Vagina (tissue), 2 donors: ENCODE results near the gene RAI2.

ENCODE experiments used
- POLR2A ChIP-seq, 2 donors: fragments of 450-650 bp; IDR thresholded peaks; one replicate each; pipeline ENCODE4 v1.6.1; 2017; ENCODE audit warnings: antibody characterized with exemption in 2 of 2, mild to moderate bottlenecking in 2 of 2, moderate library complexity in 2 of 2
- TF ChIP-seq, protein P1 (sequence below), 3 experiments: fragments of 450-650 bp in 2 of 3; fragments of 200-600 bp in 1 of 3; sonication (generic) in 1 of 3; IDR thresholded peaks; one replicate each; pipeline ENCODE4 v1.5.1; 2017 to 2019; ENCODE audit warnings: antibody characterized with exemption in 3 of 3, mild to moderate bottlenecking in 2 of 3, moderate library complexity in 2 of 3

DNA sequence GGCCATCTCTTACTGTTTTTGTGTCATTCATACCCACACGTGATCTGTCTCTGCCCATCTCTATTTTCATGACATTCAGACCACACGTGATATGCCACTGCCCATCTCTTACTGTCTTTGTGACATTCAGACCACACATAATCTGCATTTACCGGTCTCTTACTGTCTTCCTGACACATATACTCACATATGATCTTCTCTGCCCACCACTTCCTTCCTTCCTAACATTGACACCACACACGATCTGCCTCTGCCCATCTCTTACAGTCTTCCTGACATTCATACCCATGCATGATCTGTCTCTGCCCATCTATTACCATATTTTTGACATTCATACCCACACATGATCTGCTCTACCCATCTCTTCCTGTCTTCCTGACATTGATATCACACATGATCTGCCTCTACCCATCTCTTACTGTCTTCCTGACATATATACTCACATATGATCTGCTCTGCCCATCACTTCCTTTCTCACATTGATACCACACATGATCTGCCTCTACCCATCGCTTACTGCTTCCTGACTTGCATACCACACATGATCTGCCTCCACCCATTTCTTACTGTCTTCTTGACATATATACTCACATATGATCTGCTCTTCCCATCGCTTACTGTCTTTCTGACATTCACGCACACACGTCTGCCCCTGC is 87.7 kb downstream of the RAI2 start:
- TF ChIP-seq, protein P1, sequence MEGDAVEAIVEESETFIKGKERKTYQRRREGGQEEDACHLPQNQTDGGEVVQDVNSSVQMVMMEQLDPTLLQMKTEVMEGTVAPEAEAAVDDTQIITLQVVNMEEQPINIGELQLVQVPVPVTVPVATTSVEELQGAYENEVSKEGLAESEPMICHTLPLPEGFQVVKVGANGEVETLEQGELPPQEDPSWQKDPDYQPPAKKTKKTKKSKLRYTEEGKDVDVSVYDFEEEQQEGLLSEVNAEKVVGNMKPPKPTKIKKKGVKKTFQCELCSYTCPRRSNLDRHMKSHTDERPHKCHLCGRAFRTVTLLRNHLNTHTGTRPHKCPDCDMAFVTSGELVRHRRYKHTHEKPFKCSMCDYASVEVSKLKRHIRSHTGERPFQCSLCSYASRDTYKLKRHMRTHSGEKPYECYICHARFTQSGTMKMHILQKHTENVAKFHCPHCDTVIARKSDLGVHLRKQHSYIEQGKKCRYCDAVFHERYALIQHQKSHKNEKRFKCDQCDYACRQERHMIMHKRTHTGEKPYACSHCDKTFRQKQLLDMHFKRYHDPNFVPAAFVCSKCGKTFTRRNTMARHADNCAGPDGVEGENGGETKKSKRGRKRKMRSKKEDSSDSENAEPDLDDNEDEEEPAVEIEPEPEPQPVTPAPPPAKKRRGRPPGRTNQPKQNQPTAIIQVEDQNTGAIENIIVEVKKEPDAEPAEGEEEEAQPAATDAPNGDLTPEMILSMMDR (IDR thresholded peaks at IDR 0.05) = no peak
- TF ChIP-seq POLR2A (IDR thresholded peaks at IDR 0.05) = no peak
